ENCODE data around the gene CIZ1. TPM values are rescaled to one million over a fixed set of nuclear protein-coding genes. Genes with fewer than 3 reads are reported as not detected.

CIZ1 gene
- total and polyA plus RNA-seq, 3 donors from 2014 or later: 114 to 159 (median 115) TPM

DNA sequence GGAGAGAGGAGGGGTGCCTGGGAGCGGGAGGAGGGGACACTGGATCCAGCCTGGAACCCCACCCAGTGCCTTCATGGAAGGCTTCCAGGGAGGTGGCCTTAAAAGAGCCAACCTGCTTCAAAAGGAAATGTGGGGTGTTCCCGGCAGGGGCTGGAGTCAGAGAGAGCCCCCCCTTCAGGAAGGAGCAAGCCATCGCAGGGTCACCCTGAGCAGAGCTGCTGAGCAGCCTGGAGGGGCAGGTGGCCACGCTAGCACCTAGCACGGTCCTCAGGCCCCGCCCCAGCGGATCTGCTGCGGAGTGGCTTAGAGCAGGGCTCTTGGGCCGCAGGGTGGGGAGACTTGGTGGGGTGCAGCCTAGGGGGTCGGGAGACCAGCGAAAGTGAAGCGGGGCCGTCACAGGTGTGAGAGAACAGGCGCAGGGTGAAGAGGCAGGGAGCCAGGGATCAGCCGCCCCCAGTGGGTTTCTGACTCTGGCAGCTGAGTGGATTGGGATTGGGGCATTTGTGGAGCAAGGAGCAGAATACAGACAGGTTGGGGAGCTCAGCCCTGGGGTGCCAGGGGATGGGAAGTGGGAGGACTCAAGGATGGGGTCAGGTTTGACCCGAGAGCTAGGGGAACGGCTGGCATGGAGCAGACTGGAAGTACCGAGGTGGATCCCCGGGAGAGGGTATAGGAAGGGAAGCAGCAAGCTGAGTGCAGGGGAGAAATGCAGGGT lies 40.6 kb downstream of the CIZ1 start:
- no peaks in the 10 kb centered on the region for H3K4me1 ChIP-seq
- H3K27me3 ChIP-seq: no peaks in the 10 kb centered on the region
- no peaks in the 10 kb centered on the region for H3K36me3 ChIP-seq (ENCODE audit: low read depth, missing control alignments)
- H3K9me3 ChIP-seq: no peaks in the 10 kb centered on the region
- TF ChIP-seq POLR2A (IDR thresholded peaks at IDR 0.05): no peak
- TF ChIP-seq, protein P1, sequence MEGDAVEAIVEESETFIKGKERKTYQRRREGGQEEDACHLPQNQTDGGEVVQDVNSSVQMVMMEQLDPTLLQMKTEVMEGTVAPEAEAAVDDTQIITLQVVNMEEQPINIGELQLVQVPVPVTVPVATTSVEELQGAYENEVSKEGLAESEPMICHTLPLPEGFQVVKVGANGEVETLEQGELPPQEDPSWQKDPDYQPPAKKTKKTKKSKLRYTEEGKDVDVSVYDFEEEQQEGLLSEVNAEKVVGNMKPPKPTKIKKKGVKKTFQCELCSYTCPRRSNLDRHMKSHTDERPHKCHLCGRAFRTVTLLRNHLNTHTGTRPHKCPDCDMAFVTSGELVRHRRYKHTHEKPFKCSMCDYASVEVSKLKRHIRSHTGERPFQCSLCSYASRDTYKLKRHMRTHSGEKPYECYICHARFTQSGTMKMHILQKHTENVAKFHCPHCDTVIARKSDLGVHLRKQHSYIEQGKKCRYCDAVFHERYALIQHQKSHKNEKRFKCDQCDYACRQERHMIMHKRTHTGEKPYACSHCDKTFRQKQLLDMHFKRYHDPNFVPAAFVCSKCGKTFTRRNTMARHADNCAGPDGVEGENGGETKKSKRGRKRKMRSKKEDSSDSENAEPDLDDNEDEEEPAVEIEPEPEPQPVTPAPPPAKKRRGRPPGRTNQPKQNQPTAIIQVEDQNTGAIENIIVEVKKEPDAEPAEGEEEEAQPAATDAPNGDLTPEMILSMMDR (IDR thresholded peaks at IDR 0.05): no peak
- no peak overlapping the region for H3K27ac ChIP-seq
- intact Hi-C loops (cut with DNase I; ENCODE audit: low total_unique reads): no loop called here
- 84 to 85% methylated on average over 14 to 19 of the region's 19 CpGs for WGBS, 2 donors
- DNase-seq: no peak
- no peak overlapping the region for H3K4me3 ChIP-seq

DNA sequence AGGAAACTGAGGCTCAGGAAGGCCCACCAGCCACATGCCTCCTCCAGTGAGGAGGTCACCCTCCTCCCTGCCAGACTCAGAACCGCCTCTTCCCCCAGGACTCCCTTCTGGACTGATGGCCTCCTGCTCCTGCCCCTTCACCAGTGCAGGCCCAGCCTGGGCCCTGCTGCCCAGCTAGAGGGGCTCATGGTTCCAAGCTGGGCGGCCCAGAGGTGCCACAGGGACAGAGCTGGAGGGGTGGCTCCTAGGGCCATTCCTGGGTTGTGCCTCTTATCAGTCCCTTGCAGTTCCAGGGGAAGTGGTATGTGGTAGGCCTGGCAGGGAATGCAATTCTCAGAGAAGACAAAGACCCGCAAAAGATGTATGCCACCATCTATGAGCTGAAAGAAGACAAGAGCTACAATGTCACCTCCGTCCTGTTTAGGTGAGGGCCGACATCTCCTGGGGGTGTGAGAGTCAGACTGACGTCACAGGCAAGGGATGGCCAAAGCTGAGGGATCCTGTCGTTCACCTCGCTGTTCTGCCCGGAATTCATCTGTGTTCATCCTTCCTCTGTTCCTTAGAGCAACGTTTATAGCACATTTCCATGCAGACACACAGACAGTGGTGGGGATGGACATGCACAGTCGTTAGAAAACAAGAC lies 41.3 kb downstream of the CIZ1 start:
- no peak for DNase-seq
- Histone ChIP-seq H3K27me3 (no peaks in the 10 kb centered on the region), H3K36me3 (ENCODE audit: low read depth, missing control alignments) (no peaks in the 10 kb centered on the region), H3K27ac (no peak overlapping the region), H3K4me1 (no peaks in the 10 kb centered on the region), H3K4me3 (no peak overlapping the region), H3K9me3 (no peaks in the 10 kb centered on the region)
- 83% methylated on average over 11 of the region's 11 CpGs for WGBS, 2 donors
- intact Hi-C loops (cut with DNase I; ENCODE audit: low total_unique reads): no loop called here
- TF ChIP-seq POLR2A (IDR thresholded peaks at IDR 0.05): no peak
- TF ChIP-seq, protein P1 (IDR thresholded peaks at IDR 0.05): no peak

DNA sequence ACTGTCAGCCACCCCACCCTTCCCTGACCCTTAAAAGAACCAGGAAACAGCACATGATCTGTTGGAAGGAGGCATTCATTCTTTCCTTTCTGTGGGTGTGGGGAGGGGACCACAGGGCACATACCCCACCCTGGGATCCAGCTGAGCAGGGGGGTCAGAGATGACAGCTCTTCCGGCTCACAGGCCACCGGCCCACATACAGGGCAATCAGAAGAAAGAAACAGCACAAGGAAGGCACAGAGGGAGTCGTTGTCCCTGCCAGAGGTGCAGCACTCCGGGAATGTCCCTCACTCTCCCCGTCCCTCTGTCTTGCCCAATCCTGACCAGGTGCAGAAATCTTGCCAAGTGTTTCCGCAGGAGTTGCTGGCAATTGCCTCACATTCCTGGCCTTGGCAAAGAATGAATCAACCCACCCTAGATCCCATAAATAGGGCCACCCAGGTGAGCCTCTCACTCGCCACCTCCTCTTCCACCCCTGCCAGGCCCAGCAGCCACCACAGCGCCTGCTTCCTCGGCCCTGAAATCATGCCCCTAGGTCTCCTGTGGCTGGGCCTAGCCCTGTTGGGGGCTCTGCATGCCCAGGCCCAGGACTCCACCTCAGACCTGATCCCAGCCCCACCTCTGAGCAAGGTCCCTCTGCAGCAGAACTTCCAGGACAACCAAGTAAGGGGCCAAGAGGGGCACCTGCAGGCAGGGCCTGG lies 42.2 kb downstream of the CIZ1 start, which contains the start of gene LCN2:
Gene LCN2, plus strand, starts transcription at position 453 of the 701 bp plus-strand sequence. Its CDS starts 73 bp downstream, at position 526.
- Histone ChIP-seq H3K9me3 (no peaks in the 10 kb centered on the region), H3K27me3 (no peaks in the 10 kb centered on the region), H3K4me1 (no peaks in the 10 kb centered on the region), H3K4me3 (no peak within 1 kb of the TSS), H3K36me3 (ENCODE audit: low read depth, missing control alignments) (no peaks in the 10 kb centered on the region), H3K27ac (no peak within 1 kb of the TSS)
- intact Hi-C loops (cut with DNase I; ENCODE audit: low total_unique reads): no loop called here
- DNase-seq: no peak
- 44 to 58% methylated on average over 9 of the region's 9 CpGs for WGBS, 2 donors
- no peak for TF ChIP-seq POLR2A (IDR thresholded peaks at IDR 0.05)
- TF ChIP-seq, protein P1 (IDR thresholded peaks at IDR 0.05): no peak

DNA sequence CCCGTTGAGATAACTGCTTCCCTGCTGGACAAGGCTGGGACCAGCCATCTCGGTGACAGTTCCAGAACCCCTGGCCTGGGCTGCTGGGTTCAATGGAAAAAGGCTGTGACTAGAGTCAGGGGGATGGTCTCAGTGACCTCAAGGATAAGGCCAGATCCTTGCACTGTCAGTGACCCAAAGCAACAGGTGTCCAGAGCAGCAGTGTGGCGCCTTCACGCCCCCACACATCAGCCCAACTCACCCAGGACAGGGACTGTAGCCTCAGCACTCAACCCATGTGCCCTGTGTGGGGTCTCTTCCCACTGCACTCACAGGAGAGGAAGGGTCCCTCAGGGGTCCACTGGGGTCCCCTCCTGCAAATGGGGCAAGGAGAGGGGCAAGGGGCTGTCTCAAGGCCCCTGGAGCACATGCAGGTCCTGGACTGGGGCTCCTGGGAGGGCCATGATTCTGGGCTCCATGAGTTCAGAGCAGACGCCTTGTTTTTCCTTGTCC lies 42.8 kb downstream of the CIZ1 start:
- Histone ChIP-seq H3K36me3 (ENCODE audit: low read depth, missing control alignments) (no peaks in the 10 kb centered on the region), H3K9me3 (no peaks in the 10 kb centered on the region), H3K4me1 (no peaks in the 10 kb centered on the region), H3K27ac (no peak overlapping the region), H3K4me3 (no peak overlapping the region), H3K27me3 (no peaks in the 10 kb centered on the region)
- no peak for DNase-seq
- intact Hi-C loops (cut with DNase I; ENCODE audit: low total_unique reads): no loop called here
- TF ChIP-seq, protein P1 (IDR thresholded peaks at IDR 0.05): no peak
- no peak for TF ChIP-seq POLR2A (IDR thresholded peaks at IDR 0.05)
- 67 to 78% methylated on average over 2 to 4 of the region's 5 CpGs for WGBS, 2 donors
